Measurements from ENCODE around the gene CEP85.

DNA sequence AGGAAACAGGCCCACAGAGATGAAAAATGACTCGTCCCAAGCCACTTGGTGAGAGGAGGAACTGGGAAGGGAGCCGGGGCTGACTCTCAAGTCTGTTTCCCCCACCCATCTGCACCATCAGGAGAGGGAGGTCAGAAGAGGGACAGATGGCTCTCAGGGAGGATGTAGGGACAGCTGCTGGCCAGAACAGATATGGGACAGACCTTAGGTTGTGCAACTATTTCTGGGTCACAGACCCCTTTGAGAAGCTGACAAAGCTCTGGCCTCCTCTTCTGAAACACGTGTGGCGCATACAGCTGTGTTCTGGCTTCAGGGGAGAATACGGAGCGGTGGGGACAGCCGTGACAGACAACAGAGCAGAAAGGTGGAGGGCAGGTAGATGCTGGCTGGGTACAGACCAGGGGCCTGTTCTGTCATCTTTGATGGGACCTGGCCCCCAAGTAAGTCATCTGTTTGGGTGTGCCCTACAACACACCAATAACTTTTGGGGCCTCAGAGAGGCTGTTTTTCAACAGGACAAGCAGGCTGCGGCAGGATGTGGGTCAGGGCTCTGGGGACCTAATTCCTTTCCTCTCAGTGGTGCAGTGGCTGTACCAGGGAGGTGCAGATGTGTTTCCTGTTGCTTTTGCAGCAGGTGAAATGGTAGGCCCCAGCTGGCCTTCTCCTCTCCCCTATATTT lies 53.2 kb downstream of the CEP85 start:
- TF ChIP-seq EZH2 (IDR thresholded peaks at IDR 0.05; ENCODE audit: borderline replicate concordance, low read length), result no peak
- TF ChIP-seq, protein P1, sequence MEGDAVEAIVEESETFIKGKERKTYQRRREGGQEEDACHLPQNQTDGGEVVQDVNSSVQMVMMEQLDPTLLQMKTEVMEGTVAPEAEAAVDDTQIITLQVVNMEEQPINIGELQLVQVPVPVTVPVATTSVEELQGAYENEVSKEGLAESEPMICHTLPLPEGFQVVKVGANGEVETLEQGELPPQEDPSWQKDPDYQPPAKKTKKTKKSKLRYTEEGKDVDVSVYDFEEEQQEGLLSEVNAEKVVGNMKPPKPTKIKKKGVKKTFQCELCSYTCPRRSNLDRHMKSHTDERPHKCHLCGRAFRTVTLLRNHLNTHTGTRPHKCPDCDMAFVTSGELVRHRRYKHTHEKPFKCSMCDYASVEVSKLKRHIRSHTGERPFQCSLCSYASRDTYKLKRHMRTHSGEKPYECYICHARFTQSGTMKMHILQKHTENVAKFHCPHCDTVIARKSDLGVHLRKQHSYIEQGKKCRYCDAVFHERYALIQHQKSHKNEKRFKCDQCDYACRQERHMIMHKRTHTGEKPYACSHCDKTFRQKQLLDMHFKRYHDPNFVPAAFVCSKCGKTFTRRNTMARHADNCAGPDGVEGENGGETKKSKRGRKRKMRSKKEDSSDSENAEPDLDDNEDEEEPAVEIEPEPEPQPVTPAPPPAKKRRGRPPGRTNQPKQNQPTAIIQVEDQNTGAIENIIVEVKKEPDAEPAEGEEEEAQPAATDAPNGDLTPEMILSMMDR (conservative IDR thresholded peaks at IDR 0.05 in 1 of 2, IDR thresholded peaks at IDR 0.05 in 1 of 2; ENCODE audit: extremely low read depth in 1 of 2, insufficient read depth in 1 of 2, low read depth in 1 of 2, low read length in 2 of 2), result no peak

Measured in mammary epithelial cell (primary cell).